Endothelial cell of umbilical vein (primary cell): ENCODE results near the gene WAPL. TPM values are rescaled to one million over a fixed set of nuclear protein-coding genes. Genes with fewer than 3 reads are reported as not detected.

Experiments
- BruUV-seq: library from RNA; stranded (reverse); fragments of 400-500 nt; replicated peaks from 2 replicates; lab custom pipeline; 2021; lab: Mats Ljungman, UMichigan
- CTCF ChIA-PET: fragments of 300-600, 350-600 bp; sonication (Branson Sonifier 250); formaldehyde crosslinking; loops from one replicate; lab custom pipeline; 2021; ENCODE audit warnings: antibody characterized with exemption, inconsistent platforms; lab: Charles Lee
- POLR2A ChIA-PET: fragments of 300-600, 350-600 bp; sonication (Branson Sonifier 250); formaldehyde crosslinking; loops from one replicate; lab custom pipeline; 2021; ENCODE audit warnings: antibody characterized with exemption, inconsistent platforms; lab: Charles Lee
- DNase-seq: peaks from one replicate; pipeline ENCODE4 v3.0.0-alpha.2; 2011; ENCODE audit warnings: low read depth, low spot score
- FAIRE-seq: peaks from 2 replicates; lab custom pipeline; 2011; peaks lifted over from hg19 to GRCh38; lab: Jason Lieb, UNC
- H2AFZ ChIP-seq: 2 replicates; pipeline ENCODE4 v1.6.0; 2012; ENCODE audit warnings: low read depth, low read length, control low read depth, inconsistent platforms
- H3K27ac ChIP-seq: 2 replicates; pipeline ENCODE4 v1.5.1; 2011; ENCODE audit warnings: low read depth, mild to moderate bottlenecking, control low read depth, low read length, moderate library complexity; ENCODE audit not compliant: insufficient read depth
- H3K27me3 ChIP-seq, 2 experiments: 2 replicates each; pipeline versions ENCODE4 v1.6.0 to v1.6.1; 2011; ENCODE audit warnings: low read length in 2 of 2, mixed read lengths in 1 of 2; ENCODE audit not compliant: control insufficient read depth in 2 of 2, insufficient read depth in 2 of 2
- H3K36me3 ChIP-seq, 2 experiments: 2 replicates in 1 of 2; 3 replicates in 1 of 2; pipeline ENCODE4 v1.5.1; 2011; ENCODE audit warnings: low read length in 2 of 2, mild to moderate bottlenecking in 1 of 2, moderate library complexity in 1 of 2; ENCODE audit not compliant: control insufficient read depth in 2 of 2, insufficient read depth in 2 of 2; ENCODE audit errors: extremely low read depth in 1 of 2
- H3K4me1 ChIP-seq: 3 replicates; pipeline ENCODE4 v1.5.1; 2011; ENCODE audit warnings: mild to moderate bottlenecking, low read length; ENCODE audit not compliant: control insufficient read depth, insufficient read depth; ENCODE audit errors: extremely low read depth
- H3K4me2 ChIP-seq: 2 replicates; pipeline ENCODE4 v1.6.1; 2011; ENCODE audit warnings: low read length, control low read depth, mixed read lengths; ENCODE audit not compliant: insufficient read depth
- H3K4me3 ChIP-seq, 3 experiments: fragments of 200-600 bp in 1 of 3; sonication (generic), shearing (Covaris generic) in 1 of 3; replicated peaks in 1 of 3; 2 replicates each; pipeline ENCODE4 v1.5.1; 2011 to 2016; ENCODE audit warnings: control low read depth in 3 of 3, low read length in 3 of 3, mild to moderate bottlenecking in 2 of 3, inconsistent platforms in 1 of 3, low read depth in 1 of 3, moderate library complexity in 1 of 3; ENCODE audit not compliant: insufficient read depth in 1 of 3
- H3K79me2 ChIP-seq: 2 replicates; pipeline ENCODE4 v1.6.0; 2012; ENCODE audit warnings: low read length, inconsistent platforms; ENCODE audit not compliant: control insufficient read depth, insufficient read depth
- H3K9ac ChIP-seq: replicated peaks from 2 replicates; pipeline ENCODE3; 2011; ENCODE audit warnings: low read length, control low read depth; ENCODE audit not compliant: insufficient read depth; ENCODE audit errors: extremely low read depth
- H3K9me1 ChIP-seq: replicated peaks from 3 replicates; pipeline ENCODE4 v1.6.0; 2011; ENCODE audit warnings: mild to moderate bottlenecking, low read length; ENCODE audit not compliant: control insufficient read depth, insufficient read depth; ENCODE audit errors: extremely low read depth
- H3K9me3 ChIP-seq: replicated peaks from 2 replicates; pipeline ENCODE4 v1.5.1; 2012; ENCODE audit warnings: low read length, inconsistent platforms; ENCODE audit not compliant: control insufficient read depth, insufficient read depth
- H4K20me1 ChIP-seq: replicated peaks from 2 replicates; pipeline ENCODE3; 2011; ENCODE audit warnings: mild to moderate bottlenecking, low read length; ENCODE audit not compliant: control insufficient read depth, insufficient read depth; ENCODE audit errors: extremely low read depth
- CTCF ChIP-seq, 2 donors: IDR thresholded peaks; 1 replicate in 1 of 2; 2 replicates in 1 of 2; pipeline ENCODE4 v1.5.1; 2011; ENCODE audit warnings: low read length in 2 of 2, mild to moderate bottlenecking in 2 of 2, moderate library complexity in 2 of 2, control low read depth in 1 of 2, inconsistent platforms in 1 of 2, low read depth in 1 of 2; ENCODE audit not compliant: insufficient read depth in 1 of 2; ENCODE audit errors: extremely low read depth in 1 of 2
- EZH2 ChIP-seq: IDR thresholded peaks from 2 replicates; pipeline ENCODE4 v1.6.1; 2012; ENCODE audit warnings: borderline replicate concordance, low read depth, mild to moderate bottlenecking, moderate library complexity, low read length, inconsistent platforms; ENCODE audit not compliant: severe bottlenecking
- FOS ChIP-seq: IDR thresholded peaks from 2 replicates; pipeline ENCODE4 v1.6.1; 2011; ENCODE audit warnings: mild to moderate bottlenecking, low read length, moderate library complexity, borderline replicate concordance; ENCODE audit not compliant: insufficient read depth
- GATA2 ChIP-seq: IDR thresholded peaks from 2 replicates; pipeline ENCODE4 v1.7.0; 2011; ENCODE audit warnings: low read depth, mild to moderate bottlenecking, moderate library complexity, mixed read lengths, low read length; ENCODE audit not compliant: insufficient read length, insufficient read depth
- JUN ChIP-seq: IDR thresholded peaks from 2 replicates; pipeline ENCODE4 v1.6.1; 2011; ENCODE audit warnings: borderline replicate concordance, low read depth; ENCODE audit not compliant: insufficient read length, insufficient read depth
- MAX ChIP-seq: IDR thresholded peaks from 2 replicates; pipeline ENCODE4 v1.6.1; 2011; ENCODE audit not compliant: insufficient read depth, insufficient read length
- MYC ChIP-seq: IDR thresholded peaks from one replicate; pipeline ENCODE4 v1.6.1; 2011; ENCODE audit warnings: mild to moderate bottlenecking, low read depth, low read length
- POLR2A ChIP-seq: IDR thresholded peaks from 2 replicates; pipeline ENCODE4 v1.6.1; 2012; ENCODE audit warnings: low read depth, mild to moderate bottlenecking, control low read depth, low read length
- POLR2AphosphoS5 ChIP-seq: IDR thresholded peaks from 2 replicates; pipeline ENCODE4 v1.6.1; 2012; ENCODE audit warnings: low read depth, mild to moderate bottlenecking, control low read depth, low read length, moderate library complexity; ENCODE audit not compliant: insufficient read depth
- dilution Hi-C: fragments of 300-500 bp; cut with MboI; formaldehyde crosslinking; loops from one replicate; pipeline ENCODE4 v1.15.0; 2019; ENCODE audit warnings: low sequenced_read_pairs; ENCODE audit not compliant: extremely low pct_ligation_motif_present
- intact Hi-C: fragments of 100-400 bp; cut with micrococcal nuclease; formaldehyde crosslinking; loops from one replicate; pipeline ENCODE4 v1.10.0; 2022
- polyA plus RNA-seq, 4 experiments: library from polyadenylated mRNA; depleted of rRNA in 3 of 4; stranded (reverse) in 3 of 4; unstranded in 1 of 4; fragments of >200 nt; gene quantifications; 2 replicates each; pipeline versions ENCODE4 v1.2.1 to v1.2.3, GENCODE V29; 2011 to 2012; ENCODE audit warnings: missing spikeins in 1 of 4
- total RNA-seq: library from RNA; stranded (reverse); gene quantifications from 2 replicates; pipeline ENCODE4 v1.2.3, GENCODE V29; 2021

The WAPL gene
- total and polyA plus RNA-seq, 2 donors (not counting 3 experiments of a cell fraction or from before 2014, with no cell fraction given), result 9.2 to 35.1 TPM

- H3K79me2 ChIP-seq, result peaks cover 39% of the 10 kb centered on the region
- no peak overlapping the region for H2AFZ ChIP-seq
- TF ChIP-seq FOS (no peak), EZH2 (no peak), POLR2AphosphoS5 (no peak), CTCF (IDR thresholded peaks at IDR 0.05; ENCODE audit: extremely low read depth in 1 of 2, insufficient read depth in 1 of 2, low read depth in 1 of 2, low read length in 2 of 2) (no peak), MYC (no peak), POLR2A (no peak), MAX (no peak), JUN (no peak), GATA2 (no peak)
- H3K4me1 ChIP-seq, result peaks cover 19% of the 10 kb centered on the region
- H3K4me3 ChIP-seq, result no peak overlapping the region
- FAIRE-seq (no peak), DNase-seq (no peak)
- no peaks in the 10 kb centered on the region for H3K36me3 ChIP-seq
- dilution Hi-C loops, result no loop called here
- intact Hi-C loops, result loop anchor here (10.0 kb wide), 1 partner anchor 879 kb away; no protein-coding TSS in a partner anchor
- peaks cover 9% of the 10 kb centered on the region for H4K20me1 ChIP-seq
- H3K9ac ChIP-seq, result no peak overlapping the region
- no peak overlapping the region for H3K27ac ChIP-seq
- H3K9me1 ChIP-seq, result no peaks in the 10 kb centered on the region
- no TSS peak for BruUV-seq
- no peak overlapping the region for H3K4me2 ChIP-seq
- CTCF ChIA-PET, result no interaction called here
- H3K9me3 ChIP-seq, result no peaks in the 10 kb centered on the region
- no peaks in the 10 kb centered on the region for H3K27me3 ChIP-seq
- POLR2A ChIA-PET, result no interaction called here
Measured at GRCh38 chr10:86523348-86523747, 1.8 kb upstream of the WAPL start.
